Mononuclear cell (primary cell): ENCODE measurements around the gene TBL1X. TPM values are rescaled to one million over a fixed set of nuclear protein-coding genes. Genes with fewer than 3 reads are reported as not detected.

Experiments
- H3K27me3 ChIP-seq: 2 replicates; pipeline ENCODE4 v1.6.0; 2011; ENCODE audit warnings: low read length, control low read depth; ENCODE audit not compliant: insufficient read depth
- H3K4me1 ChIP-seq: 2 replicates; pipeline ENCODE4 v1.5.1; 2011; ENCODE audit warnings: mild to moderate bottlenecking, low read length, control low read depth; ENCODE audit not compliant: insufficient read depth
- H3K4me3 ChIP-seq: 2 replicates; pipeline ENCODE4 v1.5.1; 2011; ENCODE audit warnings: mild to moderate bottlenecking, low read length, moderate library complexity
- H3K9me3 ChIP-seq: 2 replicates; pipeline ENCODE4 v1.5.1; 2011; ENCODE audit warnings: low read depth, mild to moderate bottlenecking, control low read depth, low read length
- total RNA-seq: library from RNA; depleted of rRNA; stranded (reverse); fragments of >200 nt; gene quantifications from one replicate; pipeline ENCODE4 v1.2.3, GENCODE V29; 2012

TBL1X gene
- total RNA-seq, 1 donor: 21.0 TPM

GRCh38 chrX:9651737-9652136 lies 186.9 kb downstream of the TBL1X start:
- Histone ChIP-seq H3K9me3 (no peaks in the 10 kb centered on the region), H3K4me3 (no peak overlapping the region), H3K4me1 (no peaks in the 10 kb centered on the region), H3K27me3 (no peaks in the 10 kb centered on the region)

- Histone ChIP-seq H3K4me1 (no peaks in the 10 kb centered on the region), H3K4me3 (no peak overlapping the region), H3K9me3 (no peaks in the 10 kb centered on the region), H3K27me3 (no peaks in the 10 kb centered on the region)
Observed at GRCh38 chrX:9654929-9655328, 190.1 kb downstream of the TBL1X start.

GRCh38 chrX:9656277-9656676 lies 191.4 kb downstream of the TBL1X start:
- Histone ChIP-seq H3K4me1 (no peaks in the 10 kb centered on the region), H3K27me3 (no peaks in the 10 kb centered on the region), H3K4me3 (no peak overlapping the region), H3K9me3 (no peaks in the 10 kb centered on the region)

GRCh38 chrX:9656871-9657270 lies 192.0 kb downstream of the TBL1X start:
- Histone ChIP-seq H3K4me3 (no peak overlapping the region), H3K27me3 (no peaks in the 10 kb centered on the region), H3K9me3 (no peaks in the 10 kb centered on the region)

GRCh38 chrX:9657590-9658256 lies 192.9 kb downstream of the TBL1X start:
- Histone ChIP-seq H3K9me3 (no peaks in the 10 kb centered on the region), H3K4me3 (no peak overlapping the region), H3K4me1 (no peaks in the 10 kb centered on the region), H3K27me3 (no peaks in the 10 kb centered on the region)

More at GRCh38 chrX:9656871-9657270, 192.0 kb downstream of the TBL1X start:
- H3K4me1 ChIP-seq: no peaks in the 10 kb centered on the region

GRCh38 chrX:9658409-9658808 lies 193.6 kb downstream of the TBL1X start:
- H3K27me3 ChIP-seq: no peaks in the 10 kb centered on the region
- no peak overlapping the region for H3K4me3 ChIP-seq
- no peaks in the 10 kb centered on the region for H3K4me1 ChIP-seq
- no peaks in the 10 kb centered on the region for H3K9me3 ChIP-seq

GRCh38 chrX:9659571-9660195 lies 194.8 kb downstream of the TBL1X start:
- Histone ChIP-seq H3K4me3 (no peak overlapping the region), H3K9me3 (no peaks in the 10 kb centered on the region)

GRCh38 chrX:9662148-9662547 lies 197.3 kb downstream of the TBL1X start:
- Histone ChIP-seq H3K4me3 (no peak overlapping the region), H3K27me3 (no peaks in the 10 kb centered on the region), H3K4me1 (no peaks in the 10 kb centered on the region), H3K9me3 (no peaks in the 10 kb centered on the region)

More at GRCh38 chrX:9659571-9660195, 194.8 kb downstream of the TBL1X start:
- H3K4me1 ChIP-seq: no peaks in the 10 kb centered on the region
- no peaks in the 10 kb centered on the region for H3K27me3 ChIP-seq

- H3K9me3 ChIP-seq: no peaks in the 10 kb centered on the region
- no peak overlapping the region for H3K4me3 ChIP-seq
- no peaks in the 10 kb centered on the region for H3K27me3 ChIP-seq
- H3K4me1 ChIP-seq: no peaks in the 10 kb centered on the region
Observed at GRCh38 chrX:9663216-9663615, 198.4 kb downstream of the TBL1X start.

- Histone ChIP-seq H3K4me1 (no peaks in the 10 kb centered on the region), H3K27me3 (no peaks in the 10 kb centered on the region), H3K9me3 (no peaks in the 10 kb centered on the region), H3K4me3 (no peak overlapping the region)
Observed at GRCh38 chrX:9664224-9664623, 199.4 kb downstream of the TBL1X start.

GRCh38 chrX:9665113-9665512 lies 200.3 kb downstream of the TBL1X start:
- H3K27me3 ChIP-seq: no peaks in the 10 kb centered on the region
- no peaks in the 10 kb centered on the region for H3K9me3 ChIP-seq
- H3K4me1 ChIP-seq: no peaks in the 10 kb centered on the region
- H3K4me3 ChIP-seq: no peak overlapping the region

- Histone ChIP-seq H3K9me3 (no peaks in the 10 kb centered on the region), H3K27me3 (no peaks in the 10 kb centered on the region), H3K4me3 (no peak overlapping the region), H3K4me1 (peaks cover 14% of the 10 kb centered on the region)
Observed at GRCh38 chrX:9668537-9668936, 203.7 kb downstream of the TBL1X start.

- no peak overlapping the region for H3K4me3 ChIP-seq
- no peaks in the 10 kb centered on the region for H3K9me3 ChIP-seq
- no peaks in the 10 kb centered on the region for H3K27me3 ChIP-seq
- H3K4me1 ChIP-seq: peaks cover 14% of the 10 kb centered on the region
Observed at GRCh38 chrX:9670136-9670814, 205.4 kb downstream of the TBL1X start.

GRCh38 chrX:9671998-9672397 lies 207.1 kb downstream of the TBL1X start:
- H3K9me3 ChIP-seq: no peaks in the 10 kb centered on the region
- no peak overlapping the region for H3K4me3 ChIP-seq
- H3K4me1 ChIP-seq: peaks cover 21% of the 10 kb centered on the region
- H3K27me3 ChIP-seq: no peaks in the 10 kb centered on the region

- Histone ChIP-seq H3K4me1 (peaks cover 29% of the 10 kb centered on the region), H3K4me3 (no peak overlapping the region), H3K9me3 (no peaks in the 10 kb centered on the region), H3K27me3 (no peaks in the 10 kb centered on the region)
Observed at GRCh38 chrX:9676306-9676705, 211.4 kb downstream of the TBL1X start.
